ENCODE measurements around the gene MIX23.

DNA sequence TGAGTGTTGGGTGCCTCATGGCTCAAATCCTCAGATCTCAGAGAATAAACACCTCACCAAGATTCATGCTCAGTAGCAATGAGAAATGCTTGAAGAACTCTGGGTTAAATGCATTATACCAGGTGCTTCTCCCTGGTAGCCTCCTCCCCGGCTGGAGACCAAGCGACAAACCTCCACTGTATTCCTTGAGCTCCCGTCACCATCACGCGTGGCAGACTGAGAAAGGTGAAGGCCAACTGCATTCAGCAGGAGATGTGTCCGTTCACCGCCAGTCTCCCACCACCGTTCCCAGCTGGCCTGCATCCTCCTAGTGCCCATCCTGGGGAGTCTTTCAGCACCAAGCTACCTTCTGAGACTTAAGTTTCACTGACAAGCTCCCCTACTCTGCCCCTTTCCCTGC, 50.5 kb downstream of the MIX23 start:
- TF ChIP-seq POLR2A (IDR thresholded peaks at IDR 0.05) (no peak), CTCF (IDR thresholded peaks at IDR 0.05) (no peak)
